ENCODE measurements around the gene CEMIP. TPM values are rescaled to one million over a fixed set of nuclear protein-coding genes. Genes with fewer than 3 reads are reported as not detected.

The CEMIP gene
- total RNA-seq, 4 donors from 2014 or later: 0.21 to 1.4 (median 1.2) TPM; not detected in 1

- no peak overlapping the region for H3K27ac ChIP-seq
- H3K36me3 ChIP-seq: peaks cover 0 to 49% (median 0%) of the 10 kb centered on the region in 3 donors
- H3K4me3 ChIP-seq: no peak overlapping the region
- TF ChIP-seq EP300 (IDR thresholded peaks at IDR 0.05) (no peak), CTCF (IDR thresholded peaks at IDR 0.05) (no peak), POLR2A (IDR thresholded peaks at IDR 0.05) (no peak)
- peaks cover 0 to 21% (median 0%) of the 10 kb centered on the region in 4 donors for H3K4me1 ChIP-seq
- WGBS, 2 donors: 73 to 87% methylated on average over 5 to 7 of the region's 7 CpGs
- no peak for DNase-seq (ENCODE audit: low spot score in 2 of 2)
- peaks cover 0 to 4% (median 0%) of the 10 kb centered on the region in 4 donors for H3K9me3 ChIP-seq
- H3K27me3 ChIP-seq: no peaks in the 10 kb centered on the region
Observed at GRCh38 chr15:80969316-80969715, 190.1 kb downstream of the CEMIP start.

- no peaks in the 10 kb centered on the region for H3K9me3 ChIP-seq
- H3K36me3 ChIP-seq: peaks cover 0 to 43% (median 0%) of the 10 kb centered on the region in 3 donors
- H3K27ac ChIP-seq: no peak overlapping the region
- H3K4me3 ChIP-seq: no peak overlapping the region
- H3K4me1 ChIP-seq: peaks cover 0 to 21% (median 0%) of the 10 kb centered on the region in 4 donors
- H3K27me3 ChIP-seq: no peaks in the 10 kb centered on the region
- no peak for TF ChIP-seq POLR2A (IDR thresholded peaks at IDR 0.05)
- TF ChIP-seq EP300 (IDR thresholded peaks at IDR 0.05): no peak
- TF ChIP-seq CTCF (IDR thresholded peaks at IDR 0.05): peak; percentile 67 to 89 (median 81)
- peak; percentile 33 to 65 for DNase-seq (ENCODE audit: low spot score in 2 of 2)
- 54 to 57% methylated on average over 12 of the region's 12 CpGs for WGBS, 2 donors
Observed at GRCh38 chr15:80970018-80970657, 191.0 kb downstream of the CEMIP start.

GRCh38 chr15:80970658-80971057, 191.5 kb downstream of the CEMIP start:
- H3K4me1 ChIP-seq: peaks cover 0 to 21% (median 0%) of the 10 kb centered on the region in 4 donors
- H3K36me3 ChIP-seq: peaks cover 0 to 38% (median 0%) of the 10 kb centered on the region in 3 donors
- H3K4me3 ChIP-seq: no peak overlapping the region
- no peaks in the 10 kb centered on the region for H3K27me3 ChIP-seq
- no peaks in the 10 kb centered on the region for H3K9me3 ChIP-seq
- TF ChIP-seq CTCF (IDR thresholded peaks at IDR 0.05) (no peak), EP300 (IDR thresholded peaks at IDR 0.05) (no peak), POLR2A (IDR thresholded peaks at IDR 0.05) (no peak)
- no peak for DNase-seq (ENCODE audit: low spot score in 2 of 2)
- WGBS, 2 donors: 92 to 93% methylated on average over 3 of the region's 3 CpGs
- H3K27ac ChIP-seq: no peak overlapping the region

GRCh38 chr15:80971143-80971542, 192.0 kb downstream of the CEMIP start:
- no peak for DNase-seq (ENCODE audit: low spot score in 2 of 2)
- Histone ChIP-seq H3K36me3 (peaks cover 0 to 37% (median 0%) of the 10 kb centered on the region in 3 donors), H3K27me3 (no peaks in the 10 kb centered on the region), H3K4me1 (peaks cover 0 to 22% (median 0%) of the 10 kb centered on the region in 4 donors), H3K9me3 (no peaks in the 10 kb centered on the region), H3K27ac (no peak overlapping the region), H3K4me3 (no peak overlapping the region)
- TF ChIP-seq CTCF (IDR thresholded peaks at IDR 0.05): no peak
- no peak for TF ChIP-seq POLR2A (IDR thresholded peaks at IDR 0.05)
- TF ChIP-seq EP300 (IDR thresholded peaks at IDR 0.05): no peak
- WGBS, 2 donors: 68 to 71% methylated on average over 2 of the region's 2 CpGs

GRCh38 chr15:80972276-80972675, 193.1 kb downstream of the CEMIP start:
- Histone ChIP-seq H3K36me3 (peaks cover 0 to 35% (median 0%) of the 10 kb centered on the region in 3 donors), H3K27ac (no peak overlapping the region), H3K27me3 (no peaks in the 10 kb centered on the region), H3K4me1 (peaks cover 0 to 29% (median under 1%) of the 10 kb centered on the region in 4 donors), H3K4me3 (no peak overlapping the region), H3K9me3 (no peaks in the 10 kb centered on the region)
- WGBS, 2 donors: 94 to 95% methylated on average over 3 of the region's 3 CpGs
- no peak for DNase-seq (ENCODE audit: low spot score in 2 of 2)
- TF ChIP-seq EP300 (IDR thresholded peaks at IDR 0.05): no peak
- no peak for TF ChIP-seq CTCF (IDR thresholded peaks at IDR 0.05)
- TF ChIP-seq POLR2A (IDR thresholded peaks at IDR 0.05): no peak
